Transverse colon (tissue), 4 donors: ENCODE measurements around the gene SULF2.

Source experiments
- CTCF ChIP-seq, 5 experiments: fragments of 200-600 bp in 3 of 5; fragments of 450-650 bp in 2 of 5; sonication (generic) in 3 of 5; IDR thresholded peaks; 1 replicate in 2 of 5; 2 replicates in 3 of 5; pipeline ENCODE4 v1.5.1; 2016 to 2017; ENCODE audit warnings: antibody characterized with exemption in 5 of 5, inconsistent platforms in 3 of 5, mild to moderate bottlenecking in 2 of 5, moderate library complexity in 1 of 5
- POLR2A ChIP-seq: fragments of 450-650 bp; IDR thresholded peaks from one replicate; pipeline ENCODE4 v1.6.1; 2016; ENCODE audit warnings: antibody characterized with exemption, mild to moderate bottlenecking, moderate library complexity
- POLR2AphosphoS5 ChIP-seq, 3 donors: sonication (generic); formaldehyde crosslinking; IDR thresholded peaks; one replicate each; pipeline ENCODE4 v1.6.1; 2016; ENCODE audit warnings: antibody characterized with exemption in 3 of 3

DNA sequence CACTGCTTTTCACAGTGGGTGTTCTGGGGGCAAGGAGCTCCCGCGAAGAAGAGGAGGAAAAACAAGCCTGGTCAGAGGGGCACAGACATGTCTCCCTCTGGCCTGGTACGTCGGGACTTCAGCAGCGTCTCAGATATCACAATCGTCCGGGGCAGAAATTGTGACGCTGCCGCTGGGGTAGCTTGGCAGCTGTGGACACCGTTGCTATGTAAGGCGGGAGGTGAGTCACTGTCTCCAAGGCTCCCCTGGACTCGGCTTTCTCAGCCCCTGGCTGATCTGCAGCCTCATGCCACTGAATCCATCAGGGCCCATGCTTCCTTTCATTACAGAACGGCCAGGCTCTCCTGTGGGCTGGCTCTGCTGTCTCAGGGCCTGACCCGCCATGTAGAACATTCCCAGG is 98.7 kb downstream of the SULF2 start:
- TF ChIP-seq CTCF (IDR thresholded peaks at IDR 0.05), result no peak
- no peak for TF ChIP-seq POLR2A
- TF ChIP-seq POLR2AphosphoS5 (IDR thresholded peaks at IDR 0.05), result no peak
